Activated CD8-positive, alpha-beta memory T cell treated with anti-CD3 and anti-CD28 coated beads, Interleukin-2, amount 50 U/mL, for 4 hours (primary cell): ENCODE measurements around the gene KRTAP5-9.
"Not testable (repeated sequence)": the region's sequence is repeated elsewhere in the genome, so short reads cannot be mapped to it uniquely, and the experiment has no call there.

Experiments
- DNase-seq: peaks from one replicate; pipeline ENCODE4 v3.0.0-alpha.2; 2020

KRTAP5-9 gene

DNA sequence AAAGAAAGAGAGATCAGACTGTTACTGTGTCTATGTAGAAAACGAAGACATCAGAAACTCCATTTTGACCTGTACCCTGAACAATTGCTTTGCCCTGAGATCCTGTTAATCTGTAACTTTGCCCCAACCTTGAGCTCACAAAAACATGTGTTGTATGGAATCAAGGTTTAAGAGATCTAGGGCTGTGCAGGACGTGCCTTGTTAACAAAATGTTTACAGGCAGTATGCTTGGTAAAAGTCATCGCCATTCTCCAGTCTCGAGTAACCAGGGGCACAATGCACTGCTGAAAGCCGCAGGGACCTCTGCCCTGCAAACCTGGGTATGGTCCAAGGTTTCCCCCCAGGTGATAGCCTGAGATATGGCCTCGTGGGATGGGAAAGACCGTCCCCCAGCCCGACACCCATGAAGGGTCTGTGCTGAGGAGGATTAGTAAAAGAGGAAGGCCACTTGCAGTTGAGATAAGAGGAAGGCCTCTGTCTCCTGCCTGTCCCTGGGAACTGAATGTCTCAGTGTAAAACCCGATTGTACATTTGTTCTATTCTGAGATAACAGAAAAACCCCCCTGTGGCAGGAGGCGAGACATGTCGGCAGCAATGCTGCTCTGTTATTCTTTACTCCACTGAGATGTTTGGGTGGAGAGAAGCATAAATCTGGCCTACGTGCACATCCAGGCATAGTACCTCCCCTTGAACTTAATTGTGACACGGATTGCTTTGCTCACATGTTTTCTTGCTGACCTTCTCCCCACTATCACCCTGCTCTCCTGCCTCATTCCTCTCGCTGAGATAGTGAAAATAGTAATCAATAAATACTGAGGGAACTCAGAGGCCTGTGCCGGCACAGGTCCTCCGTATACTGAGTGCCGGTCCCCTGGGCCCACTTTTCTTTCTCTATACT, 13.3 kb upstream of the KRTAP5-9 start:
- not testable (repeated sequence) for DNase-seq

DNA sequence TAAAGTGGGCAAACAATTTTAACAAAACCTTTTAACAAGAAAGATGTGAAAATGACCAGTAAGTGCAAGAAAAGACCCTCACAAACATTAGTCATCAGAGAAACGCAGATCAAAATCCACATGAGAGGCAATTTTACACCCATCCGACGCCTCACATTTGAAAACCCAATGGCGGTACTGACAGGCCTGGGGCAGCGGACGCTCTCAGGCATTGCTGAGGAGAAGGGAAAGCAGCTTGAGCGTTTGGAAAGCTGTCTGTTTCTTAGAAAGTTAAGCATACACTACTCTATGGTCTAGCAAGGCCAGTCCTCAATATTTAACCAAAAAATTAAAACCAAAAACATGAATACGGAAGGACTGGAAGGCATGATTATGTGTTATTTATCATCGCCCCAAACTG, 12.4 kb upstream of the KRTAP5-9 start:
- no peak for DNase-seq

DNA sequence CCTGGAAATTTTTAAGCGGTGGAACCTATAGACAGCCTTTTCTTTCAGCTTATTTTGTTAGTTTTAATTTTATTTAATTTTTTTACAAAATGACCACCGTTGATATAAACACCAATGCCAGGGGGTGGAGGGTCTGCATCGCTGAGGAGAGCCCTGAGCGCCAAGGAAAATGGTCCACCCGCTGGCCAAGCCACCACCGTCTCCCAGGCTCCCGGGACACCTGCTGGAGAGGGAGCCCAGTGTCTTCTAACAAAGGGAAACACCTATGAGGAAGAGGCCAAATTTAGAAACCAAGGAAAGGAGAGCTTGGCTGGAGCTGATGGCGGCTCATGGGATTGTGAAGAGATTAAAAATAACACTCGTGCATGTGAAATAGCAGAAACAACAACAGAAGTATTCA, 10.7 kb upstream of the KRTAP5-9 start:
- DNase-seq: no peak

DNA sequence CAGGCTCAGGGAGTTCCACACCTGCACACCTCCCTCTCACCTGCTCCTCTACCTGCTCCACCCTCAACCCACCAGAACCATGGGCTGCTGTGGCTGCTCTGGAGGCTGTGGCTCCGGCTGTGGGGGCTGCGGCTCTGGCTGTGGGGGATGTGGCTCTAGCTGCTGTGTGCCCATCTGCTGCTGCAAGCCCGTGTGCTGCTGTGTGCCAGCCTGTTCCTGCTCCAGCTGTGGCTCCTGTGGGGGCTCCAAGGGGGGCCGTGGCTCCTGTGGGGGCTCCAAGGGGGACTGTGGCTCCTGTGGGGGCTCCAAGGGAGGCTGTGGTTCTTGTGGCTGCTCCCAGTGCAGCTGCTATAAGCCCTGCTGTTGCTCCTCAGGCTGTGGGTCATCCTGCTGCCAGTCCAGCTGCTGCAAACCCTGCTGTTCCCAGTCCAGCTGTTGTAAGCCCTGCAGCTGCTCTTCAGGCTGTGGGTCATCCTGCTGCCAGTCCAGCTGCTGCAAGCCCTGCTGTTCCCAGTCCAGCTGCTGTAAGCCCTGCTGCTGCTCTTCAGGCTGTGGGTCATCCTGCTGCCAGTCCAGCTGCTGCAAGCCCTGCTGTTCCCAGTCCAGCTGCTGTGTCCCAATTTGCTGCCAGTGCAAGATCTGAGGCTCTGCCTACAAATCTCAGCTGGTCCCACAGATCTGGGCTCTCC, 10.1 kb upstream of the KRTAP5-9 start, which contains the start of gene KRTAP5-8:
Gene KRTAP5-8 (plus strand): TSS at position 49 of the 689 bp plus-strand sequence. CDS start 31 bp downstream, at position 80.
- DNase-seq: not testable (repeated sequence)

DNA sequence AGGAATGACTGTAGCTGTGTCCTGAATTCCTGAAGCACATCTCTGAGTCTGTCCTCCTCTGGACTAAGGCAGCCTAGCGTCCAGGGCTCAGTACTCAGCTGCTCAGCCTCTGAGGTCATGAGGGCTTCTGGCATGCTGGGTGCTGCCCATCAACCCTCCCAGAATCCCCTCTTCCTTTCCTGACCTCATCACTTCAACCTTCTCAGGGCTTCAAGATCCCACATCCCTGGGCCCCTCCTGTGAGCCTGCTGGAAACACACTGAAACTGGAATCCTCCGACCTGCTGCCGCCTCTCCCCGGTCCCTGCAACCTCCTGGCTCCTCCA, 9.6 kb upstream of the KRTAP5-9 start:
- no peak for DNase-seq

DNA sequence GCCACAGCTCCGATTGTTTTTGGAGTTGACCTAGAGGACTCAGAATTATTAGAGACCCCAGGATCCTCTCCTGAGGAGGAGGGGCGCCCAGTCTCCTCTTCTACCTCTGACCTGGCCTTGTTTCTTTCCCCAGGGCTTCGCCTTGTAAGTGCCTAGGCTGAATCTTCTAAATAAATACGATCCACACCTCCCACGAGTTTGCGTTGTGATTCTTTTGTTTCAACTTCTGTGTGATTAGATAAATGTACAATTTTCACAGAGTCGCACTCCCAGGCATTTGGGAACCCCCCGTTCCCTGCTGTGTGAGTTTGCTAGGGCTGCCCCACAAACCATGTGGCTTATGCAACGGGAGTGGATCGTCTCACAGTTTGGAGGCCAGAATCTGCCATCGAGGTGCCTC, 9.2 kb upstream of the KRTAP5-9 start:
- DNase-seq: no peak

DNA sequence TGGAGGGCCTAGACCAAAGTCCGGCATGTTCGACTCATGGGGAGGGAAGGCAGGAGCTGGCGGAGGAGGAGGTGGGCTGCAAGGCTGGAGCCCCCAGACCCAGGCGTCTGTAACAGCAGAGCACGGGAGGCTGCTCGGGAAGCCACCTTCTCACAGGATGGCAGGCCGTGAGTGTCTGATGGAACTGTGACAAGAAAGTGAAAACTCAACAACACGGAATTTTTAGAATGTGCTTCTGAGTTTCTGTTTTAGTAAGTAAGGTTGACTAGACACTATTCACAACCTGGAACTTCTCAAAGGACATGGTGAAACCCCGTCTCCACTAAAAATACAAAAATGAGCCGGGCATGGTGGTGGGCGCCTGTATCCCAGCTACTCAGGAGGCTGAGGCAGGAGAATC, 8.2 kb upstream of the KRTAP5-9 start:
- DNase-seq: not testable (repeated sequence)

DNA sequence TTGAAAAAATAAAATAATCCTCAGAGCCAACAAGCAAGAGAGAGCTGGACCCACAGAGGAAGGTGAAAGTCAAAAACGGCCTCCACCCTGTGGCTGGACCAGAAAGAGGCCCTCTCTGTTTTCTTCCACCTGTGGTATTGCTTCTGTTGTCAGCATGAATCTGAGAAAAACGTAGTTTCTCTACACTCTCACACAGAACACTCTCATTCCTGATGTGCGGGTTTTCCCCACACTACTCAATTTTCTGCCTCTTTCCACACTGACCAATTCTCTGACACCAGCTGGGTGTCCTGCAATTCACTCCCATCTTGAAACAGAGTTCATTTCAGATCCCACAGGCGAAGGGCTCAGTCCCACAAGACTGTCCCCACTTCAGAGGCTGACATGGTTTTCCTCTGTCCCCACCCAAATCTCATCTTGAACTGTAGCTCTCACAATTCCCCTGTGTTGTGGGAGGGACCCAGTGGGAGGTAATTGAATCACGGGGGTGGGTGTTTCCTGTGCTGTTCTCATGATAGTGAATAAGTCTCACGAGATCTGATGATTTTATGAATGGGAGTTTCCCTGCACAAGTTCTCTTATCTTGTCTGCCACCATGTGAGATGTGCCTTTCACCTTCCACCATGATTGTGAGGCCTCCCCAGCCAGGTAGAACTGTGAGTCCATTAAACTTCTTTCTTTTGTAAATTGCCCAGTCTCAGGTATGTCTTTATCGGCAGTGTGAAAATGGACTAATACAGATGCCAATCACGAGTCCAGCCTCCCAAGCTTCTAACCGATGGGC, 7.5 kb upstream of the KRTAP5-9 start:
- not testable (repeated sequence) for DNase-seq

DNA sequence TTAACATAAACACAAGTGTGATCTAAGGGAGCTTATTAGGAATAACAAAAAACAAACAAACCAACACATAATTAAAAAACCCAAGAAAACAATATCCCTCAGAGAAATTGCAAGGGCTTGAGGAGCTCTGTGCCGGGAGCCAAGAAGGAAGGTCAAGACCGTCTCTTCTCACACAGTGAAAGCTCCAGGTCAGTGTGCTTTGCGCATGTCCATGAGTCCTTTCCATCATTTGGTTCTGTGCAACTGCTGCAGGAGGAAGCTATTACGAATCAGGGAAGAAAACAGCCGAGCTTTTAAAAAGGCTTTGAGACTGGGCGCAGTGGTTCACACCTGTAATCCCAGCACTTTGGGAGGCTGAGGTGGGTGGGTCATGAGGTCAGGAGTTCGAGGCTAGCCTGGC, 5.8 kb upstream of the KRTAP5-9 start:
- DNase-seq: no peak

DNA sequence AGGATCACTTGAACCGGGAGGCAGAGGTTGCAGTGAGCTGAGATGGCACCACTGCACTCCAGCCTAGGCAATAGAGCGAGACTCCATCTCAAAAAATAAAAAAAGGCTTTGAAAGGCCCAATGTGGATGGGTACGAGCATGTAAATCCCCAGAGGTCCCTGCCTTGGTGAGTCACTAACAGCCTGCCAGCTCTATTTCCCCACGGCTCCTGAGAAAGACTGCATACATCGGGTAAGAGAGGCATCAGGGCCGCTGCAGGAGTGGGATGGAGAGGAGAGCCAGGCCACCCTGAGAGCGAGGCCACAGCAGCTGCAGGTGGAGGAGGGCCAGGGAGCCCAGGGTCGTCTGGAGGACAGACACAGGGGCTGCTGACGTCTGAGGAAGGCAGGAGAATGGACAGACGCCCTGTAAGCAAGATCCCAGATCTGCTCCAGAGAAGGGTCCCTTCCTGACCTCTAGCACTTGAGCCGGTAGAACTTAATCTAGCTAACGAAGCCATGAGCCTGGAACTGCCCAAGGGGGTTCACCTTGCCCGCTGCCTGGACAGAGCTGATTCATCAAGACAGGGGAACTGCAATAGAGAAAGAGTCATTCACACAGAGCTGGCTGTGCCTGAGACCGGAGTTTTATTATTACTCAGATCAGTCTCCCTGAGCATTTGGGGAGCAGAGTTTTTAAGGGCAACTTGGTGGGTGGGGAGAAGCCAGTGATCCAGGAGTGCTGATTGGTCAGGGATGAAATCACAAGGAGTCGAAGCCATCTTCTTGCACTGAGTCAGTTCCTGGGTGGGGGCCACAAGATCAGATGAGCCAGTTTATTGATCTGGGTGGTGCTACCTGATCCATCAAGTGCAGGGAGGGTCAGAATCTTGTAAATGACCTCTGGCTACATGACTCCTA, 5.1 kb upstream of the KRTAP5-9 start:
- DNase-seq: no peak

DNA sequence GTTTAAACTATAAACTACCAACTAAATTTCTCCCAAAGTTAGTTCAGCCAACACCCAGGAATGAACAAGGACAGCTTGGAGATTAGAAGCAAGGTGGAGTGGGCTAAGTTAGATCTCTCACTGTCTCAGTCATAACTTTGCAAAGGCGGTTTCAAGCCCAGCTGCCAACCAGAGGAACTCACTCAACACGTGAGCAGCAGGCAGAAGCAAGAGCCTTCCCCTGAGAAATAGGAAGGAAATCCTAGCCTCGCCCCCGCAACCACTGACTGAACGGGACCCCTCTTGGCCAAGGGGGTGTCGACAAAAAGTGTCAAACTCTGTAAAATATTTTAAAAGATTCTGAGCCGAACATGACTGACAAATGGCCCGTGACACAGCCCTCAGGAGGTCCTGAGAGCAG, 4.4 kb upstream of the KRTAP5-9 start:
- DNase-seq: no peak

DNA sequence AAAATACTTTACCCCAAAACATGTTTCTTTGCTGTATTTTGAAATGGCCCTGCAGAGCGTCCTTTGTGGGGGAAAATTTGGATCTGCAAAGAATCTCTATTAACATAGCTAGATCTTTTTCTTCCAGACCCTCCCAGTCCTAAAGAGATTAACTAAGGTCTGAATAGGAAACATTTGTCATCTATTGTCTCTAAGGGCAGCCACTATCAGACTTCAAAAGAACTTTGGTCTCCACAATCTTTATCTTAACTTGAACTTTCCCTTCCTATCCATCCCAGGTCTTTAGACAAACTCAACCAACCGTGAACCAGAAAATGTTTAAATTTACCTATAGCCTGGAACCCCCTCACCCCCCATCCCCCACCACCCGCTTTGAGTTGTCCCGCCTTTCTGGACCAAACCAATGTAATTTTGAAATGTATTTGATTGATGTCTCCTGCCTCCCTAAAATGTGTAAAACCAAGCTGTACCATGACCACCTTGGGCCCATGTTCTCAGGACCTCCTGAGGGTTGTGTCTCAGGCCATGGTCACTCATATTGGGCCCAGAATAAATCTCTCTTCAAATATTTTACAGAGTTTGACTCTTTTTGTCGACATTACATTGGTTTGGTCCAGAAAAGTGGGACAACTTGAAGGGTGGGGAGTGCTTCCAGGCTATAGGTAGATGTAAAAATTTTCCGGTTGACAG, 3.5 kb upstream of the KRTAP5-9 start:
- no peak for DNase-seq

DNA sequence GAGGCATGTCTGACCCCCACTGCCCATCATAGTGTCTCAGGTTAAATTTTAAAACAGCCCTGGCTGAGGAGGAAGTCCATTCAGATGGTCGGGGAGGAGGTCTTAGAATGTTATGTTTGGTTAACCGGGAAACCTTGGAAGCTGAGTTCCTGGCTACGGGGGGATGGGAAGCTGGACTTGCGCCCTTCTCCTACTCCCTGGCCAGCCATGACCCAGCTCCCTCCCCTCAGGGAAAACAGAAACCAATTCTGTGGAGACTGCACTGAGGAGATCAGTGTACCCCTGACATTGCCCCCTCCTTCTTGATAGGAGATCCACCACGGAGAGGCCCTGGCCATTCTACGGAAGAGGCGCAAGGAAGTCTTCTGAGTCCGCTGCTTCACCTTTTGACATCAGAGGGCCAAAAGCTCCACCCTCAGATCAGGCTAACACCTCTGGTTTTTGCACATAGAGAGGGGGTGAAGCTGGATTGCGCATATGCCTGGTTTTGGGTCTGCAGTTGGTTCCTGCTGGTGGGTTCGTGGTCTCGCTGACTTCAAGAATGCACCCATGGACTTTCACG, 2.7 kb upstream of the KRTAP5-9 start:
- no peak for DNase-seq

DNA sequence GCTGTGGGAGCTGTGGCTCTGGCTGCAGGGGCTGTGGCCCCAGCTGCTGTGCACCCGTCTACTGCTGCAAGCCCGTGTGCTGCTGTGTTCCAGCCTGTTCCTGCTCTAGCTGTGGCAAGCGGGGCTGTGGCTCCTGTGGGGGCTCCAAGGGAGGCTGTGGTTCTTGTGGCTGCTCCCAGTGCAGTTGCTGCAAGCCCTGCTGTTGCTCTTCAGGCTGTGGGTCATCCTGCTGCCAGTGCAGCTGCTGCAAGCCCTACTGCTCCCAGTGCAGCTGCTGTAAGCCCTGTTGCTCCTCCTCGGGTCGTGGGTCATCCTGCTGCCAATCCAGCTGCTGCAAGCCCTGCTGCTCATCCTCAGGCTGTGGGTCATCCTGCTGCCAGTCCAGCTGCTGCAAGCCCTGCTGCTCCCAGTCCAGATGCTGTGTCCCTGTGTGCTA, 514 bp downstream of the KRTAP5-9 start:
- DNase-seq: no peak

DNA sequence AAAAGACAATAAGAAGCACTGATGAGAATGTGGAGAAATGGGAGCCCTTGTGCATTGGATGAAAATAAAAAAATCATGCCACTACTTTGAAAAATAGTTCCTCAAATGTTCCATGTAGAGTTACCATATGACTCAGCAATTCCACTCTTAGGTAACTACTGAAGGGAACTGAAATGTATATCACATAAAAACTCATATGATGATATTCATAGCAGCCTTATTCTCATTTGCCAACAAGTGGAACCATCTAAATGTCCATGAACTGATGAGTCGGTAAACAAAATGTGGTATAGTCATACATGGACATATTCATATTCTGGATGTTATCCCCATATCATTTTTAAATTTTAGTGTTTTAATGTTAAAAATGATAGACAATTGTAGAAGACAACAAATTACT, 3.5 kb downstream of the KRTAP5-9 start:
- DNase-seq: no peak

DNA sequence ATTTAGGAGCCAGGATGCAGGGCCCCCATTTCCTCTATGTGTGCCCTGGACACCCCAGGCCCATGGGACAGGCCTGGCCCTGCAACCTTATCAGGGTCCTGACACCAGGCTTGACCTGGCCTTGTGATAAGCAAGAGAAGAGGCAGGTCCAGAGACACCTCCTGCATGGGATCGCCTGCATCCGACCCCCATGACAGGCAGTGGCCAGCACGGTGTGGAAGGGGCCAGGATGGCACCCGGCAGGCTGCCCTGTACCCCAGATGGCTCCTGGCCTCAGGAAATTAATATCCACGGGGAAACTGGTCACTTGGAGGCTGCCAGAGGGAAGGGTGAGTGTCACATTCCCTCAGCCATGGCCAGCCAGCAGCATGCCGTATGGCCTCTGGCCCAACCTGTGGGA, 6.8 kb downstream of the KRTAP5-9 start:
- no peak for DNase-seq

DNA sequence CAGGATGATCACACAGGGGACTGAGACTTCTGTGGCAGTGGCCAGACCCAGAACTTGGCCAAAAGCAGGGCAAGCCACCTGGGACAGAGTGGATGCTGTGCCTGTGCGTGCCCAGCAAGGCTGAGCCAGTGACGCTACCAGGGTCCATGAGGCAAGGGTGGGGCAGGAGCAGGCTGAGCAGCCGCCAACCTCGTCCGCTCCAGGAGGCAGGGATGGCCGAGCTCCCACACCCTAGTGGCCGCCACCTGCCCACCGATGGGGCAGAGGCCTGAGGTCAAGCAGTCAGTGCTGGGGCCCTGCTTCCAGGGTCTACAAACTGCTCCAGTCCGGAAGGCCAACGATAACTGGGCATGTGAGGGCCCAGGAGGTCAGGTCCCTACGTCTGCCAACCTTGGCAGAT, 7.3 kb downstream of the KRTAP5-9 start:
- no peak for DNase-seq

DNA sequence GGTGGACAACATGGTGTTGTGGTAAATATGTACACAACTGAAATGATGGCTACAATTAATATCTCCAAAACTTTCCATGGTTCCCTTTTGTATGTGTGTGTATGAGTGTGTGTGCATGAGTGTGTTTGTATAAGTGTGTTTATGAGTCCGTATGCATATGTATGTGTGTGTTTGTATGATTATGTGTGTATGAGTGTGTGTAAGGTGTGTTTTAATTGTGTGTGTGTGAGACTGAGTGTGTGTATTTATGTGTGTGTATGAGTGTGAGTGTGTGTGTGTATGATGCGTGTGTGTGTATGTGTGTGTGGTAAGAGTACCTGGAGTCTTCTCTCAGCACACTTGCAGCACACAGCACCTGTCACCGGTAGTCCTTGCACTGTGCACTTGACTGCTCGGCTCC, 7.8 kb downstream of the KRTAP5-9 start:
- no peak for DNase-seq

DNA sequence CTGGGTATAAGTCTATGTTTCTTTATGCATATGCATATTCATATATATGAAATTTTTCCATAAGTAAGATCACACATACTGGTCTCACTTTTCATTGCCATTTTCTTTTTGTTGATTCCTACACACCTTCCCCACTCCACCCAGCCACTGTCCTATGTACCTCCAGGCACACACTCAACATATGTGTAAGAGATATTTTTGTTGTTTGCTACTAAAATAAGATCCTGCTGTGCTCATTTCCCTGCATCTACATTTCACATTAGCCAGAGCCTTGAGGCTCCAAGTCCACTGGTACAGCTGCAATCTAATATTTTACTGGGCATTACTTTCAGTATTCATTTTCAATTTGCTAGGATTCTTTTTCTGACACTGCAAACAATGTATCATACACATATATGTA, 9.0 kb downstream of the KRTAP5-9 start:
- no peak for DNase-seq

DNA sequence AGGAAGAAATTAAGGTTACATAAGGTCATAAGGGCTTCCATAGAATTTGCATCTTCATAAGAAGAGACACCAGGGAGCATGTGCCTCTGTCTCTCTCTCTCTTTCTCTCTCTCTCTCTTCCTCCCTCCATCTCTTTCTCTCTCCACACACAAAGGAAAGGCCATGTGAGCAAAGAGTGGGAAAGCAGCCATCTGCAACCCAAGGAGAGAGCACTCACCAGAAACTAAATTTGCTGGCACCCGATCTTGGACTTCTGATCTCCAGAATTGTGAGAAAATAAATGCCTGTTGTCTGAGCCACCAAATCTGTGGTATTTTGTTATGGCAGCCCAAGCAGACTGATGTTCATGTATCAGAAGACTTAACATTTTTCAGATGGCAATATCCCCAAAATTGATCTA, 10.8 kb downstream of the KRTAP5-9 start:
- no peak for DNase-seq

DNA sequence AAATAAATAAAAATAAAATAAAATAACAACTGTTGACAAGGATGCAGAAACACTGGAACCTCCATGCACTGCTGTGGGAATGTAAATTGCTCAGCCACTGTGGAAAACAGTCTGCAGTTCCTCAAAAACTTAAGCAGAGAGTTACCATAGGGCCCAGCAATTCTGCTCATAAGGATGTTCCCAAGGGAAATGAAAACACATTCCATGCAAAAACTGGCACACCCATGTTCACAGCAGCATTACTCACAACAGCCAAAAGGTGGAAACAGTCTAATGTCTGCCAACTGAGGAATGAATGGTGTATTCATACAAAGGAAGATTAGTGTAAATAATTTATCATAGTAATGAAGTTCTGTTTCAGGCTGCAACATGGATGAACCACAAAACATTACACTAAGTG, 13.9 kb downstream of the KRTAP5-9 start:
- no peak for DNase-seq

DNA sequence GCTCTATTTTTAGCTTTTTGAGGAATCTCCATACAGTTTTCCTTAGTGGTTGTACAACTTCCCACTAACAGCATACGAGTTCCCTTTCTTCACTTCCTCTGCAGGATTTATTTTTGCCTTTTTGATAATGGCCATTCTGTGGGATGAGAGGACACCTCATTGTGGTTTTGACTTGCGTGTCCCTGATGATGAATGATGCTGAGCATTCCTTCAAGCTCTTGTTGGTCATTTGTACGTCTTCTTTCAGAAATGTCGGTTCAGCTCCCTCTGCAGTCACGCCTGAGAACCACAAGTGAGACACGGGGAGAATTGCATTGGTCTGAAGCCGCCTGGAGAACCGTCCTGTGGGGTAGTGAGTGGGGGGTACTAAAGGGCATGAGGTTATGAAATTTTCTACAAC, 15.2 kb downstream of the KRTAP5-9 start:
- no peak for DNase-seq
